MM.1S (cell line): ENCODE data around the gene APH1B.

Experiments
- DNase-seq: peaks from one replicate; pipeline ENCODE4 v3.0.0-alpha.2; 2015
- H2AFZ ChIP-seq: fragments of 300-600 bp; sonication (generic); 2 replicates; pipeline ENCODE4 v1.6.0; 2016; ENCODE audit warnings: antibody characterized with exemption, low read length
- H3F3A ChIP-seq: fragments of 300-600 bp; sonication (generic); 2 replicates; pipeline ENCODE4 v1.6.1; 2016; ENCODE audit warnings: mild to moderate bottlenecking, antibody characterized with exemption, low read length, moderate library complexity, mixed read lengths; ENCODE audit not compliant: insufficient read depth
- H3K27ac ChIP-seq: fragments of 300-600 bp; sonication (generic); 2 replicates; pipeline ENCODE4 v1.5.1; 2016; ENCODE audit warnings: mild to moderate bottlenecking, low read length
- H3K27me3 ChIP-seq: fragments of 300-600 bp; sonication (generic); replicated peaks from 2 replicates; pipeline ENCODE4 v1.6.0; 2016; ENCODE audit warnings: low read length; ENCODE audit not compliant: insufficient read depth
- H3K36me3 ChIP-seq: fragments of 300-600 bp; sonication (generic); replicated peaks from 2 replicates; pipeline ENCODE4 v1.6.1; 2016; ENCODE audit warnings: mild to moderate bottlenecking, low read length, mixed read lengths; ENCODE audit not compliant: insufficient read depth
- H3K4me1 ChIP-seq: fragments of 300-600 bp; sonication (generic); 2 replicates; pipeline ENCODE4 v1.6.1; 2016; ENCODE audit warnings: low read length, mixed read lengths
- H3K4me2 ChIP-seq: fragments of 300-600 bp; sonication (generic); 2 replicates; pipeline ENCODE4 v1.6.0; 2016; ENCODE audit warnings: low read depth, low read length
- H3K4me3 ChIP-seq: fragments of 300-600 bp; sonication (generic); 2 replicates; pipeline ENCODE4 v1.5.1; 2016; ENCODE audit warnings: low read length, mixed read lengths
- H3K79me2 ChIP-seq: fragments of 300-600 bp; sonication (generic); 2 replicates; pipeline ENCODE4 v1.6.1; 2016; ENCODE audit warnings: mixed run types, low read length, mixed read lengths
- H3K9ac ChIP-seq: fragments of 300-600 bp; sonication (generic); 2 replicates; pipeline ENCODE4 v1.6.1; 2016; ENCODE audit warnings: low read length, mixed read lengths
- H3K9me2 ChIP-seq: fragments of 300-600 bp; sonication (generic); replicated peaks from 2 replicates; pipeline ENCODE4 v1.6.1; 2016; ENCODE audit warnings: mild to moderate bottlenecking, low read length, mixed read lengths; ENCODE audit not compliant: insufficient read depth
- H3K9me3 ChIP-seq: fragments of 300-600 bp; sonication (generic); replicated peaks from 2 replicates; pipeline ENCODE4 v1.6.1; 2016; ENCODE audit warnings: mild to moderate bottlenecking, low read length, mixed read lengths; ENCODE audit not compliant: insufficient read depth
- H4K20me1 ChIP-seq: fragments of 300-600 bp; sonication (generic); 2 replicates; pipeline ENCODE4 v1.6.1; 2016; ENCODE audit warnings: mild to moderate bottlenecking, low read length, moderate library complexity, mixed read lengths; ENCODE audit not compliant: insufficient read depth
- EZH2 ChIP-seq: fragments of 300-600 bp; sonication (generic); optimal IDR thresholded peaks from 2 replicates; pipeline ENCODE3; 2017; ENCODE audit warnings: low read depth, mild to moderate bottlenecking, antibody characterized with exemption, low read length, mixed read lengths
- EZH2phosphoT487 ChIP-seq: fragments of 300-600 bp; sonication (generic); IDR thresholded peaks from 2 replicates; pipeline ENCODE4 v1.6.1; 2018; ENCODE audit warnings: antibody characterized with exemption, low read length
- TF ChIP-seq, protein P1 (sequence below): fragments of 300-600 bp; sonication (generic); IDR thresholded peaks from 2 replicates; pipeline ENCODE4 v1.5.1; 2016; ENCODE audit warnings: antibody characterized with exemption, low read length, mixed read lengths

Gene APH1B

DNA sequence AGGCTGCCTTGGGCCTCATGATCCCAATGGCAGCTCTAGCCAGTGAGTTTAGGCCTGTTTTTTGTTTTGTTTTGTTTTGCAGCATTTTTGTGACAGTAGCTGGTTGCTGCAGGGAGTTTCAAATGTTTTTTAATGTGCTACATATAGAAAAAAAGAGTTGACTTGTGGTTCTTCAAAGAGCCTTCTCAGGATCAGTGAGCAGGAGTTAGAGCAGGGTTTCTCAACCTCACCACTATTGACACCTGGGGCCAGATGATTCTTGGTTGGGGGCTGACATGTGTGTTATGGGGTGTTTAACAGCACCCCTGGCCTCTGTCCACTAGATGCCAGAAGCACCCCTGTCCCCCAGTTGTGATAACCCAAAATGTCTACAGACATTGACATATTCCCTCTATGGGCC lies 17.9 kb downstream of the APH1B start:
- no peaks in the 10 kb centered on the region for H3K27me3 ChIP-seq
- H3K4me2 ChIP-seq = no peak overlapping the region
- no peak overlapping the region for H2AFZ ChIP-seq
- no peaks in the 10 kb centered on the region for H3K4me1 ChIP-seq
- no peaks in the 10 kb centered on the region for H3K9me2 ChIP-seq
- no peak overlapping the region for H3K9ac ChIP-seq
- no peaks in the 10 kb centered on the region for H3K36me3 ChIP-seq
- H3K4me3 ChIP-seq = no peak overlapping the region
- H4K20me1 ChIP-seq = no peaks in the 10 kb centered on the region
- no peaks in the 10 kb centered on the region for H3K79me2 ChIP-seq
- no peaks in the 10 kb centered on the region for H3K9me3 ChIP-seq
- no peak overlapping the region for H3K27ac ChIP-seq
- DNase-seq = no peak
- no peaks in the 10 kb centered on the region for H3F3A ChIP-seq
- no peak for TF ChIP-seq EZH2phosphoT487
- no peak for TF ChIP-seq EZH2
- TF ChIP-seq, protein P1, sequence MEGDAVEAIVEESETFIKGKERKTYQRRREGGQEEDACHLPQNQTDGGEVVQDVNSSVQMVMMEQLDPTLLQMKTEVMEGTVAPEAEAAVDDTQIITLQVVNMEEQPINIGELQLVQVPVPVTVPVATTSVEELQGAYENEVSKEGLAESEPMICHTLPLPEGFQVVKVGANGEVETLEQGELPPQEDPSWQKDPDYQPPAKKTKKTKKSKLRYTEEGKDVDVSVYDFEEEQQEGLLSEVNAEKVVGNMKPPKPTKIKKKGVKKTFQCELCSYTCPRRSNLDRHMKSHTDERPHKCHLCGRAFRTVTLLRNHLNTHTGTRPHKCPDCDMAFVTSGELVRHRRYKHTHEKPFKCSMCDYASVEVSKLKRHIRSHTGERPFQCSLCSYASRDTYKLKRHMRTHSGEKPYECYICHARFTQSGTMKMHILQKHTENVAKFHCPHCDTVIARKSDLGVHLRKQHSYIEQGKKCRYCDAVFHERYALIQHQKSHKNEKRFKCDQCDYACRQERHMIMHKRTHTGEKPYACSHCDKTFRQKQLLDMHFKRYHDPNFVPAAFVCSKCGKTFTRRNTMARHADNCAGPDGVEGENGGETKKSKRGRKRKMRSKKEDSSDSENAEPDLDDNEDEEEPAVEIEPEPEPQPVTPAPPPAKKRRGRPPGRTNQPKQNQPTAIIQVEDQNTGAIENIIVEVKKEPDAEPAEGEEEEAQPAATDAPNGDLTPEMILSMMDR = no peak

DNA sequence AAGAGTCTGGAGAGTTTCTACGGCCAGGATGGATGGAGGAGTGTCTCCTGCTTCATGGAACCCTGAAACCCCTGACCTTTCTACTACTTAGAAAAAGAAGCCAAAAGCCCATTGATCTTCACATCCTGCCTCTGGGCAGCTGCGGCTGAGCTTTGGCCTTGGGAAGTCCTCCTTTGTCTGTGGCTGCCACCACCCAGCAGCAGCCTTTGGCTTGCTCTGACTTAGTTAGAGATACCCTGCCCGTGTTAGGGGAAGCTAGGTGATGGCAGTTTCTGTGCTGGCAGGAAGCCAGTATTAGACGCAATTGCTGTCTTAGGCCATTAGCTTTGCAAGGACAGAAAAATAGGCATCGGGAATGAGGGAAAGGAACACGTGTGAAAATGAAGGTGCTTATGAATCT lies 18.8 kb downstream of the APH1B start:
- no peak for DNase-seq
- no peak for TF ChIP-seq EZH2phosphoT487
- TF ChIP-seq EZH2 = no peak
- TF ChIP-seq, protein P1 = no peak

DNA sequence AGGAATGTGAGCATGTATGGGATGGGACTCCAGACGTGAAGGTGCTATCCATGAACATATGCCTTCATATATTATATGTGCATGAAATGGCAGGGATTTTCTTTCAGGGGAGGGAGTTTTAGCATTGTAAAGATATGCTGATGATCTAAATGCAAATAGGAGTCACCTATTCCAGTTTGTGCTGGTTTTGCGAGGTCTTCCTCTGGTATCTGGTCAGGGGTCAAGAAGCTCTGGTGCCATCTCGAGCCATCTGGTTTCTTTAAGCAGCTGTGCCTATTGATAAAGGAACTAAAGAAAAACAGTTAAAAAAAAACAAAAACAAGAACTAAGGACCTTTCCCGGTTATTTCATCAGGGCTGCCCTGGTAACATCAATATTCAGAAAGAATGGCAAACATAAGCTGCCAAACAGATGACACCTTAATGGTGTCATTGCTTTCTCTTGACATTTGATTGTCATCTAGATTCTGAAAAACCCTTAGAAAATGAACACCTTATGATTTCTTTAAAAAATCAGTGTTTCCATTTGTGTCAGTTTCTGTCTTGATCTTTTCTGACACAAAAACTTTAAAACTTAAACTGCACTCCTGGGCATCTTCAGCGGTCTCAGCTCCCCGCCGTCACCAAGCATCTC lies 22.7 kb downstream of the APH1B start:
- TF ChIP-seq EZH2 (no peak), EZH2phosphoT487 (no peak)
- TF ChIP-seq, protein P1 = no peak

More for the DNA sequence above, 18.8 kb downstream of the APH1B start:
- Histone ChIP-seq H3K9me2 (no peaks in the 10 kb centered on the region), H4K20me1 (no peaks in the 10 kb centered on the region), H3K79me2 (no peaks in the 10 kb centered on the region), H3K9me3 (no peaks in the 10 kb centered on the region), H3K4me1 (no peaks in the 10 kb centered on the region), H3K27me3 (no peaks in the 10 kb centered on the region), H3K9ac (no peak overlapping the region), H3K4me3 (no peak overlapping the region), H3K27ac (no peak overlapping the region), H3F3A (no peaks in the 10 kb centered on the region), H3K4me2 (no peak overlapping the region), H3K36me3 (no peaks in the 10 kb centered on the region), H2AFZ (no peak overlapping the region)

More for the DNA sequence above, 22.7 kb downstream of the APH1B start:
- H3K4me2 ChIP-seq = no peak overlapping the region
- H3K9me3 ChIP-seq = no peaks in the 10 kb centered on the region
- no peak overlapping the region for H3K9ac ChIP-seq
- no peaks in the 10 kb centered on the region for H3K9me2 ChIP-seq
- DNase-seq = no peak
- H2AFZ ChIP-seq = no peak overlapping the region
- H3K4me1 ChIP-seq = no peaks in the 10 kb centered on the region
- H3K27ac ChIP-seq = no peak overlapping the region
- no peaks in the 10 kb centered on the region for H3F3A ChIP-seq
- H4K20me1 ChIP-seq = no peaks in the 10 kb centered on the region
- no peaks in the 10 kb centered on the region for H3K36me3 ChIP-seq
- H3K4me3 ChIP-seq = no peak overlapping the region
- H3K79me2 ChIP-seq = no peaks in the 10 kb centered on the region
- no peaks in the 10 kb centered on the region for H3K27me3 ChIP-seq
